ENCODE measurements around the gene CCDC183. TPM values are rescaled to one million over a fixed set of nuclear protein-coding genes. Genes with fewer than 3 reads are reported as not detected.
A peak's percentile ranks its signal among the peaks of the same experiment; 100 is the strongest.

CCDC183 gene
- total RNA-seq, 1 experiment from 2014 or later = 1.1 TPM

- Histone ChIP-seq H3K23ac (ENCODE audit: insufficient read length, low read depth, low read length) (no peak overlapping the region), H3K9me3 (ENCODE audit: control insufficient read depth, low read depth, low read length) (no peaks in the 10 kb centered on the region), H2BK5ac (ENCODE audit: insufficient read length, low read length) (no peak overlapping the region), H2AFZ (ENCODE audit: low read length) (no peak overlapping the region), H3K18ac (ENCODE audit: insufficient read length, low read depth, low read length) (no peak overlapping the region), H2BK15ac (ENCODE audit: low read depth, low read length) (no peak overlapping the region), H4K91ac (ENCODE audit: insufficient read length, low read depth, low read length) (no peak overlapping the region), H3K4me1 (ENCODE audit: insufficient read depth, low read length) (no peaks in the 10 kb centered on the region), H4K8ac (replicated peaks; ENCODE audit: insufficient read length, low read depth, low read length) (no peak overlapping the region), H3K79me2 (ENCODE audit: insufficient read depth, low read length) (no peaks in the 10 kb centered on the region), H3K27me3 (ENCODE audit: insufficient read depth, low read length) (no peaks in the 10 kb centered on the region), H3K14ac (ENCODE audit: insufficient read depth, low read length) (no peak overlapping the region), H3K27ac (ENCODE audit: insufficient read length, low read depth, low read length) (no peak overlapping the region), H4K20me1 (ENCODE audit: control insufficient read depth, insufficient read depth, insufficient read length) (no peaks in the 10 kb centered on the region), H3K56ac (ENCODE audit: insufficient read length, low read depth, low read length) (no peak overlapping the region), H3T11ph (ENCODE audit: low read length) (no peak overlapping the region), H3K23me2 (ENCODE audit: insufficient read length, low read depth, low read length, poor library complexity, severe bottlenecking) (no peaks in the 10 kb centered on the region), H2BK20ac (ENCODE audit: low read depth, low read length, poor library complexity, severe bottlenecking) (no peak overlapping the region), H2BK120ac (ENCODE audit: low read depth, low read length, poor library complexity, severe bottlenecking) (no peak overlapping the region), H3K4ac (ENCODE audit: low read depth, low read length) (no peak overlapping the region), H2AK5ac (ENCODE audit: insufficient read length, low read length) (no peak overlapping the region), H3K9ac (ENCODE audit: extremely low read depth, insufficient read length, low read length) (no peak overlapping the region), H3K4me2 (ENCODE audit: insufficient read depth, insufficient read length, low read length) (no peak overlapping the region), H3K79me1 (ENCODE audit: insufficient read depth, low read depth, low read length, poor library complexity, severe bottlenecking) (no peaks in the 10 kb centered on the region), H4K5ac (ENCODE audit: insufficient read length, low read depth, low read length) (no peak overlapping the region), H2BK12ac (ENCODE audit: insufficient read length, low read depth, low read length) (no peak overlapping the region)
- peaks cover 0 to 12% (median 3%) of the 10 kb centered on the region in 3 experiments; a peak in 2 of 7 replicates for H3K36me3 Mint-ChIP-seq (ENCODE audit: insufficient read depth in 1 of 3, low read depth in 3 of 3)
- no peak overlapping the region for H3K4me3 Mint-ChIP-seq
- no peaks in the 10 kb centered on the region for H3K9me3 Mint-ChIP-seq
- no peak for TF ChIP-seq CTCF (conservative IDR thresholded peaks at IDR 0.05)
- whole genome bisulfite sequencing (ENCODE audit: extremely low coverage, insufficient read length, low lambda C conversion rate) = no CpG with 5 or more reads among the region's 15 CpGs
- peak; percentile 30 for DNase-seq
- H3K27me3 Mint-ChIP-seq (ENCODE audit: low read depth) = no peaks in the 10 kb centered on the region; the same call in none of the 2 replicates
- H3K27ac Mint-ChIP-seq = no peak overlapping the region; a peak in 1 of 7 replicates
- H3K4me1 Mint-ChIP-seq = no peaks in the 10 kb centered on the region
These were observed 59.9 kb downstream of the CCDC183 start for GRCh38 chr9:136856079-136856476.
